Fibroblast of upper back skin (primary cell): ENCODE data around the gene LRRC37A2.
"Not testable (repeated sequence)": the region's sequence is repeated elsewhere in the genome, so short reads cannot be mapped to it uniquely, and the experiment has no call there.

Experiments used
- DNase-seq: peaks from one replicate; pipeline ENCODE4 v3.0.0-alpha.2; 2013

Gene LRRC37A2

GRCh38 chr17:46598344-46598931, 86.2 kb downstream of the LRRC37A2 start:
- not testable (repeated sequence) for DNase-seq

GRCh38 chr17:46600767-46601166, 88.5 kb downstream of the LRRC37A2 start:
- DNase-seq, result not testable (repeated sequence)

- not testable (repeated sequence) for DNase-seq
Measured at GRCh38 chr17:46603125-46603524, 90.9 kb downstream of the LRRC37A2 start.
